ENCODE measurements around the gene GRIA1.

- no peak for TF ChIP-seq ZBTB21 (CRISPR knock-in tag; IDR thresholded peaks at IDR 0.05; ENCODE audit: borderline replicate concordance)
- TF ChIP-seq, protein P1, sequence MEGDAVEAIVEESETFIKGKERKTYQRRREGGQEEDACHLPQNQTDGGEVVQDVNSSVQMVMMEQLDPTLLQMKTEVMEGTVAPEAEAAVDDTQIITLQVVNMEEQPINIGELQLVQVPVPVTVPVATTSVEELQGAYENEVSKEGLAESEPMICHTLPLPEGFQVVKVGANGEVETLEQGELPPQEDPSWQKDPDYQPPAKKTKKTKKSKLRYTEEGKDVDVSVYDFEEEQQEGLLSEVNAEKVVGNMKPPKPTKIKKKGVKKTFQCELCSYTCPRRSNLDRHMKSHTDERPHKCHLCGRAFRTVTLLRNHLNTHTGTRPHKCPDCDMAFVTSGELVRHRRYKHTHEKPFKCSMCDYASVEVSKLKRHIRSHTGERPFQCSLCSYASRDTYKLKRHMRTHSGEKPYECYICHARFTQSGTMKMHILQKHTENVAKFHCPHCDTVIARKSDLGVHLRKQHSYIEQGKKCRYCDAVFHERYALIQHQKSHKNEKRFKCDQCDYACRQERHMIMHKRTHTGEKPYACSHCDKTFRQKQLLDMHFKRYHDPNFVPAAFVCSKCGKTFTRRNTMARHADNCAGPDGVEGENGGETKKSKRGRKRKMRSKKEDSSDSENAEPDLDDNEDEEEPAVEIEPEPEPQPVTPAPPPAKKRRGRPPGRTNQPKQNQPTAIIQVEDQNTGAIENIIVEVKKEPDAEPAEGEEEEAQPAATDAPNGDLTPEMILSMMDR (IDR thresholded peaks at IDR 0.05), result no peak
- no peak for TF ChIP-seq HMGXB4 (CRISPR knock-in tag; IDR thresholded peaks at IDR 0.05)
- TF ChIP-seq GTF2I (CRISPR knock-in tag; conservative IDR thresholded peaks at IDR 0.05), result no peak
Measured at GRCh38 chr5:153456354-153456753, 34.1 kb upstream of the GRIA1 start.

Data from WTC11 (cell line).